ENCODE results near the gene KRTAP3-1.
"Not testable (repeated sequence)": the region's sequence is repeated elsewhere in the genome, so short reads cannot be mapped to it uniquely, and the experiment has no call there.

KRTAP3-1 gene

DNA sequence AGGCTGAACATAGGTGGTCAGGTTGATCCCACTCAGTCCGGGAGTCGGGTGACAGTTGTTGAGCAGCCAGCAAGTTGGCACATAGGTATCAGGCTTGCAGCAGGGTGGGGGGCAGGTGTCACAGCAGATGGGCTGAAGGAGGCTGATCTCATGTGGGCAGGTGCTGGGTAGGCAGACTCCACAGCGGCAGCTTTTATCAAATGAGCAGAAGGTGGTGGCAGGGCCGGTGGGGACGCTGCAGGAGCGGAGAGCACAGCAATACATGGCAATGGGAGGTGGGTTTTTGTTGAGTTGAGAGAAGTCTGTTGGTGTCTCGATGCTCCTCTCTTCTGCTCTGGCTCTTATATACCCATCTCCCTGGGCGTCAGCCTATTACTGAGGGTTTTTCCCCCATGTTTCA lies at the start of gene KRTAP3-1:
Gene KRTAP3-1, minus strand, starts transcription at position 318 of the 400 bp plus-strand sequence. Its CDS starts 54 bp downstream, at position 264.
- no peak for DNase-seq (ENCODE audit: low spot score)

DNA sequence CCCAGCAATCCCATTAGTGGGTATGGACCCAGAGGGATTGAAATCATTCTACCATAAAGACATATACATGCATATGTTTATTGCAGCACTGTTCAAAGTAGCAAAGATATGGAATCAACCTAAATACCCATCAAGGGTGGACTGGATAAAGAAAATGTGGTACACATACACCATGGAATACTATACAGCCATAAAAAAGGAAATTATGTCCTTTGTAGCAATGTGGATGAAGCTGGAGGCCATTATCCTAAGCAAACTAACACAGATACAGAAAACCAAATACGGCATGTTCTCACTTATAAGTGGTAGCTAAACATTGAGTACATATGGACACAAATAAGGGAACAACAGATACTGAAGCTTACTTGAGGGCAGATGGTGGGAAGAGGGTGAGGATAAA lies 48.6 kb upstream of the KRTAP3-1 start:
- DNase-seq (ENCODE audit: low spot score), result no peak

DNA sequence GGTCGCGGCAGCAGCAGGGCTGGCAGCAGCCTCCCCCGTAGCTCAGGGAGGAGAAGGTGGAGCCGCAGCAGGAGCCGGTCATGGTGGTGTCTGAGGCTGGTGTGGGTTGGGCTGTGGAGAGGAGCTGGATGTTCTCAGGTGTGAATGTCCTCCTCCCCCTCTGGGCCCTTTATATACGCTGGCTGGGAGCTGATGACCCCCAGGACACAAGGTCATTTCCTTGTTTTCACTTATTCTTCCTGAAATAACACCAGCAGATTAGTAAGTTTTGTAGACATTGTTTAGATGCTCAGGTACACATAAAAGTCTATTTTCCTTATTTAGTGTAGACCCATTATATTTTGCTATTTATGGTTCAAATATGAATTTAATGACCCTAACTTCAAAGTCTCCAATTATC lies 46.2 kb upstream of the KRTAP3-1 start, which contains the start of gene KRTAP2-2:
Gene KRTAP2-2, minus strand, starts transcription at position 101 of the 400 bp plus-strand sequence. Its CDS starts 19 bp downstream, at position 82.
- not testable (repeated sequence) for DNase-seq (ENCODE audit: low spot score)

DNA sequence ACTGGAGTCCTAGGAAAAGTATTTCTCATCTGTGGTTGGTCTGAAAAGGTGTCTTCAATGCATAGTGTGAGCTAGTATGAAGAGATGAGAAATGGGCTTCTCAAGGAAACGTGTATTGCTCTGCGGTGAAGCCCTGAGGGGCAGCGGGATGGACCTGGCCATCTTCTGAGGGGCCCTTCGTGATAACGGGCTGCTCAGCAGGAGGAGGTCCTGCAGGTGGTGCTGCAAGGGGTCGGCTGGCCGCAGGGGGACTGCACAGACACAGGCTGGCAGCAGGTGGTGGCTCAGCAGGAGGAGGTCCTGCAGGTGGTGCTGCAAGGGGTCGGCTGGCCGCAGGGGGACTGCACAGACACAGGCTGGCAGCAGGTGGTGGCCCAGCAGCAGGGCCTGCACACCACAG lies 45.6 kb upstream of the KRTAP3-1 start:
- not testable (repeated sequence) for DNase-seq (ENCODE audit: low spot score)

DNA sequence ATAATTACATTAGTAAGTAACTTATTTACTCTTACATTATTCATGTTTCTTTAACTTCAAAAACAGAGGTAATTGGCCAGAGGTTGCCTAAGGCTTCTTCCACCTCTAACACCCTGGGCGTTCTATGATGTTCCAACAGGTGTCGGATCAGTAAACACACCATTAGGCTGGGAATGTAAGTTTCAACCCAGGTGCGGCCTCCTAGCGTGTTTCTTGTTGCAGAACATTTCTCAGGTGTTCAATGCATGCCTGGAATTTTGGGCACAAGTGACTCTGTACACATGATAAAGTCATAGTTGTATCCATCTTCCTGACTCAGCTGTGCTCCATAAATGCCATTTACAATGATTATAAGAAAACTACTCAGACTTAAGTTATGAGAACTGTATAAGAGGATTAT lies 45.1 kb upstream of the KRTAP3-1 start:
- no peak for DNase-seq (ENCODE audit: low spot score)

DNA sequence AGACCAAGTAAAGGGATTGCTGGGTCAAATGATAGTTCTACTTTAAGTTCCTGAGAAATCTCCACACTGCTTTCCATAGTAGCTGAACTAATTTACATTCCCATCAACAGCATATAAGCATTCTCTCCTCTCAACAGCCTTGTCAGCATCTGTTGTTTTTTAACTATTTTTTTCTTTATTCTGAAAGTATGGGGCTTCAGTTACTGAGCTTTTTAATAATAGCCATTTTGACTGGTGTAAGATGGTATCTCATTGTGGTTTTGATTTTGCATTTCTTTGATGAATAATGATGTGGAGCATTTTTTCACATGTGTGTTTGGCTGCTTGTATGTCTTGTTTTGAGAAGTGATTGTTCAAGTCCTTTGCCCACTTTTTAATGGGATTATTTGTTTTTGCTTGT lies 43.6 kb upstream of the KRTAP3-1 start:
- DNase-seq (ENCODE audit: low spot score), result no peak

DNA sequence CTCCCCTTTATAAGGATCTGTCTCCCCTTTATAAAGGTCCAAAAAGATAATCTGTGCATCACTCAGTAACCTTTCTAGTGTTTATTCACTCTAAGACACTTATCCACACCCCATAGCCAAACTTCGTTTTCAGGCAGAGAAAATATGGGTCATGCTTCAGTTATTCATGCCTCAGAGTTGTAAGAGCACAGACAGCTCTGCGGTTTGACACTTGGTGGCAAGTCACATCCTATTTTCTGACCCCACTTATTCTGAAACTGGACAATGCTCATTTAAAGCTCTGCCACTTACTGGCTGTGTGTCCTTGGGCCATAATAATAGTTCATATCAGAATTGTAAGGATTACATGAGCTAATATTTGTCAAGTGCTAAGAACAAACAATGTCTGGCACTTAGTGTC lies 40.2 kb upstream of the KRTAP3-1 start:
- DNase-seq (ENCODE audit: low spot score), result no peak

DNA sequence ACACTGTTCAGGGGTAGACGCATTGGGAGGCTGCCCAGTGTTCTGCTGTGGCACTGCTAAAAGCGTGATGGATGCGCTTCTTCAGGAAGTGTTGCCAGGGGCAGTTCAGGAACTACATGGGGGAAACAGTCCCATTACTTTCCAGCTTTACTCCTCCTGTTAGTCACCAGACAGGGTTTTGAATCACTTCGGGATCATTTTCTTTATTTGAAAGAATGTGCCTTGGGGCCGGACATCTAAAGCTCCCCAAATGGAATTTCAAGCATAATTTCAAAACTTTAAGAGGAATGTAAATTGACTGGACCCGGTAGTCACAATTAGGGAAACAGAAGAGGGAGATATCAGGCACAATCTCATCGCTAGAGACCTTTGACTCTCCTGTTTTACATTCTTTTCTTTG lies 39.5 kb upstream of the KRTAP3-1 start:
- peak; percentile 21 for DNase-seq (ENCODE audit: low spot score)

DNA sequence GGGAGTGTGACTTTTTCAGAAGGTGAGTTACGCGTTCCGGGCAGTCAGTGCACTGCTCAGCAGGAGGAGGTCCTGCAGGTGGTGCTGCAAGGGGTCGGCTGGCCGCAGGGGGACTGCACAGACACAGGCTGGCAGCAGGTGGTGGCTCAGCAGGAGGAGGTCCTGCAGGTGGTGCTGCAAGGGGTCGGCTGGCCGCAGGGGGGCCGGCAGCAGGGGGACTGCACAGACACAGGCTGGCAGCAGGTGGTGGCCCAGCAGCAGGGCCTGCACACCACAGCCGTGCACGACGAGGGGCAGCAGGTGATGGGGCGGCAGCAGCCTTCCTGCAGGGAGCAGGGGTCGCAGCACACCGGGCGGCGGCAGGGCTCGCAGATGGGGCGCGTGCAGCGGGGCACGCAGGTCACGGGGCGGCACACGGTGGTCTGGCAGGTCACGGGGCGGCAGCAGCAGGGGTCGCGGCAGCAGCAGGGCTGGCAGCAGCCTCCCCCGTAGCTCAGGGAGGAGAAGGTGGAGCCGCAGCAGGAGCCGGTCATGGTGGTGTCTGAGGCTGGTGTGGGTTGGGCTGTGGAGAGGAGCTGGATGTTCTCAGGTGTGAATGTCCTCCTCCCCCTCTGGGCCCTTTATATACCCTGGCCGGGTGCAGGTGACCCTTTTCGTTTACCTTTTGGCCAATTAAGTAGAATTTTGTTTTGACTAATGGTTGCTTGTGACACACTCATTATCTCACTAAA lies 38.0 kb upstream of the KRTAP3-1 start, which contains the start of gene KRTAP2-1:
Gene KRTAP2-1, minus strand, starts transcription at position 582 of the 731 bp plus-strand sequence. Its CDS starts 49 bp downstream, at position 533.
- not testable (repeated sequence) for DNase-seq (ENCODE audit: low spot score)

DNA sequence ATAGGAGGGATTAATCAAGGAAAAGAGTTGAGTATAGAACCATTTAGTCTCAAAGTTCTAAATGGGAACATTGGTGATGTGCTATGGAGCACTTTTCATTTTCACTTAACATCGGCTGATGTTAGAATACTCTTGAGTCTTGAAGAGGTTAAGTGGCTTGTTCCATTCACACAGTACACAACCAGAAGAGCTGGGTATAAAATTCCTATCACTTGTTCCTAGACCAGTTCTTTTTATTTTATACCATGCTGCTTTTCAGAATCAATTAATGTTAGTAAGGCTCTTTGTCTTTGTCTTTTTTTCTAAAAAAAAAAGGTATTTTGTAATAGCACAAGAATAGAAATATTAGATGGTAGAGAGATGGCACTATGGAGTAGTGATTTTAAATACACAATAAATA lies 34.0 kb upstream of the KRTAP3-1 start:
- DNase-seq (ENCODE audit: low spot score), result no peak

DNA sequence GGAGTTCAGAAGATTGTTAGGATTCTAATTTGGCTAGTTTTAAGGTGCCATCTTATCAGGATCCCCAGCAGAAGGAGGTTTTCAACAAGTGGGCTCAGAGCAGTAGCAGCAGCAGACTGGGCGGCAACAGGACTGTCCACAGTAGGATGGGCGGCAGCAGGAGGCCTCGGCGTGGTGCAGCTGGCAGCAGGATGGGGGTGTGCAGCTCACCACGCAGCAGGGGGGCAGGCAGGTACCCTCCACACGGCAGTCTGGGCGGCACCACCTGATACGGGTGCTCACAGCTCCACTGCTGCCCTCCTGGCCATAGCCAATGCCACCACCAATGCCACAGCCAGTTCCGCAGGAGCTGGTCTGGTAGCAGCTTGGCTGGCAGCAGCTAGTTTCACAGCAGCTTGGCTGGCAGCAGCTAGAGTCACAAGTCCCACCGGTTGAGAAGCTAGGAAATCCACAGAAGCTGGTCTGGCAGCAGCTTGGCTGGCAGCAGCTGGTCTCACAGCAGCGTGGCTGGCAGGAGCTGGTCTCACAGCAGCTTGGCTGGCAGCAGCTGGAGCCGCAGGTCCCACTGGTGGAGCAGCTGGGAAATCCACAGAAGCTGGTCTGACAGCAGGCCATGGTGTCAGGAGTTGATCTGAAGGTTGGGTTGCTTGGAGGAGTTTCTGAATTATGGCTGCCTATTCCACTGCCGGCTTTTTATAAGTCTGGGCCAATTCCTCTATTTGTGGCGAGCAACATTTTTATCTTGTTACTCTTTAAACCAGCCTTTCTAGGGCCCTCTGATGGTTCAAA lies 32.0 kb upstream of the KRTAP3-1 start, which contains the start of gene KRTAP1-1:
Gene KRTAP1-1, minus strand, starts transcription at position 668 of the 789 bp plus-strand sequence. Its CDS starts 53 bp downstream, at position 615.
- DNase-seq (ENCODE audit: low spot score), result not testable (repeated sequence)

DNA sequence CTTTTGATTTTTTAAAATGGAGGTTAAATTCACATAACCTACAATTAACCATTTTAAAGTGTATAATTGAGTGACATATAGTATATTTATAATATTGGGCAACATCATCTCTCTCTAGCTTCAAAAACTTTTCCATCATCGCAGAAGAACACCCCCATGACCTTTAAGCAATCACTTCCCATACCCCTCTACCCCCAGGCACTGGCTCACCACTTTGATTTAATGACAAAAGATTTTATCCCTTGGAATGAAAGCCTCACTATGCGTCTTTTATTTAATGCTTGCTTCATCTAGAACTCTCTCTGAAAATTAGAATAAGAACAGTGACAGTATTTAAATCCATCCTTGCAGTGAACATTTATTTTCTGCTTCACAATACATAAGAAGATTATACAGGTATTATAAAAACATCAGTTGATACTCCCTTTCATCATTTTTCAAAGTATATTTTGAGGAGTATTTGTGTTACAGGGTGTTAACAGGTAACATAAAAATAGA lies 29.0 kb upstream of the KRTAP3-1 start:
- no peak for DNase-seq (ENCODE audit: low spot score)

DNA sequence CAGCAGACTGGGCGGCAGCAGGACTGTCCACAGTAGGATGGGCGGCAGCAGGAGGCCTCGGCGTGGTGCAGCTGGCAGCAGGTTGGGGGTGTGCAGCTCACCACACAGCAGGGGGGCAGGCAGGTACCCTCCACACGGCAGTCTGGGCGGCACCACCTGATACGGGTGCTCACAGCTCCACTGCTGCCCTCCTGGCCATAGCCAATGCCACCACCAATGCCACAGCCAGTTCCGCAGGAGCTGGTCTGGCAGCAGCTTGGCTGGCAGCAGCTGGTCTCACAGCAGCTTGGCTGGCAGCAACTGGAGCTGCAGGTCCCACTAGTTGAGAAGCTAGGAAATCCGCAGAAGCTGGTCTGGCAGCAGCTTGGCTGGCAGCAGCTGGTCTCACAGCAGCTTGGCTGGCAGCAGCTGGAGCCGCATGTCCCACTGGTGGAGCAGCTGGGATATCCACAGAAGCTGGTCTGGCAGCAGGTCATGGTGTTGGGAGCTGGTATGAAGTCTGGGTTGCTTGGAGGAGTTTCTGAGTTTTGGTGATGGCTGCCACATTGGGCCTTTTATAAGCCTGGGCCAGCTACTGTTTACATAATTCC lies 25.5 kb upstream of the KRTAP3-1 start, which contains the start of gene KRTAP1-3:
Gene KRTAP1-3, minus strand, starts transcription at position 529 of the 590 bp plus-strand sequence. Its CDS starts 53 bp downstream, at position 476.
- DNase-seq (ENCODE audit: low spot score), result not testable (repeated sequence)

DNA sequence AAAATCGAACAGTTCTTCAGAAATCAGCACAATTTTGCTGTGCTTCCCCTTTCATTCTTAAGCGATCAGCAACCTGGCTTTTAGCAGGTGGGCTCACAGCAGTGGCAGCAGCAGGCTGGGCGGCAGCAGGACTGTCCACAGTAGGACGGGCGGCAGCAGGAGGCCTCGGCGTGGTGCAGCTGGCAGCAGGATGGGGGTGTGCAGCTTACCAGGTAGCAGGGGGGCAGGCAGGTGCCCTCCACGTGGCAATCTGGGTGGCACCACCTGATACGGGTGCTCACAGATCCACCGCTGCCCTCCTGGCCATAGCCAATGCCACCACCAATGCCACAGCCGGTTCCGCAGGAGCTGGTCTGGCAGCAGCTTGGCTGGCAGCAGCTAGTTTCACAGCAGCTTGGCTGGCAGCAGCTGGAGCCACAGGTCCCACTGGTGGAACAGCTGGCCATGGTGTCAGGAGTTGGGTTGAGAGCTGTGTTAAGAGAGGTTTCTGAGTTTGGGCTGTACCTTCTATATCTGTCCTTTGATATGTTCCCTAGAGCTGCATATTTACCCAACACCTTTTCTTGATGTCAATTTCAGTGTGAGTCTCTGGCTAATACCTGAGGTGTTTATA lies 20.8 kb upstream of the KRTAP3-1 start, which contains the start of gene KRTAP1-4:
Gene KRTAP1-4, minus strand, starts transcription at position 563 of the 613 bp plus-strand sequence. Its CDS starts 117 bp downstream, at position 446.
- no peak for DNase-seq (ENCODE audit: low spot score)

DNA sequence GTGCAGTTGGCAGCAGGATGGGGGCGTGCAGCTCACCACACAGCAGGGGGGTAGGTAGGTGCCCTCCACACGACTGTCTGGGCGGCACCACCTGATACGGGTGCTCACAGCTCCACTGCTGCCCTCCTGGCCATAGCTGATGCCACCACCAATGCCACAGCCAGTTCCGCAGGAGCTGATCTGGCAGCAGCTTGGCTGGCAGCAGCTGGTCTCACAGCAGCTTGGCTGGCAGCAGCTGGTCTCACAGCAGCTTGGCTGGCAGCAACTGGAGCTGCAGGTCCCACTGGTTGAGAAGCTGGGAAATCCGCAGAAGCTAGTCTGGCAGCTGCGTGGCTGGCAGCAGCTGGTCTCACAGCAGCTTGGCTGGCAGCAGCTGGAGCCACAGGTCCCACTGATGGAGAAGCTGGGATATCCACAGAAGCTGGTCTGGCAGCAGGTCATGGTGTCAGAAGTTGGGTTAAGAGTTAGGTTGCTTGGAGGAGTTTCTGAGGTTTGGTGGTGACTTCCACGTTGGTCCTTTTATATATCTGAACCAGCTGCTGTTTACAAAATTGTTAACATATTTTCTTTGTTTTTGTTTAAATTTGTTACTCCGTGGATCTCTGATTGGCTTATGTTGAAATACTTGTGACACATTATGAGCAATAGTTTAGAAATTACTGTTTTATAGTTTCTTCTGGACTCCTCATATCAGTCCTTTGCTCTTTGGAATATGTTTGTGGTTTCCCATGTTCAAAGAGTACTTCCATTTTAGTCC lies 18.0 kb upstream of the KRTAP3-1 start, which contains the start of gene KRTAP1-5:
Gene KRTAP1-5, minus strand, starts transcription at position 494 of the 757 bp plus-strand sequence. Its CDS starts 53 bp downstream, at position 441.
- DNase-seq (ENCODE audit: low spot score), result no peak

DNA sequence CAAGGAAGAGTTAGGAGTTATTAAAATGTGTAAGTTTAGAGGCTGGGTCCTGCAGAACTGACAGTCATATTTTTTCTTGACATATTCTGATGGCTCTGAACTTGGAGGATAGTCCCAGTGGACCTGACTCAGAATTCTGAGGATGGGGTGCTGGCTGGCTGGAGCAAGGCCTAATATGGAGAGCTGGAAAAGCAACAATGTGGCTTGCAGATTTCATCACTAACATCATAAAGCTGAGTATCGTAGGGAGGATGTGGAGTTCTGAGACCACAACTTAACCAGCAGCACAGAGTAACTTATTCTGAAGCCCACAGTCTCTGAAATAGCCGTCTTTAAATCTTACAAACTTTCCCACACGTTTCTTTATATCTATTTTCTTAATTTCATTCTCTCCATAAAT lies 15.8 kb upstream of the KRTAP3-1 start:
- no peak for DNase-seq (ENCODE audit: low spot score)

DNA sequence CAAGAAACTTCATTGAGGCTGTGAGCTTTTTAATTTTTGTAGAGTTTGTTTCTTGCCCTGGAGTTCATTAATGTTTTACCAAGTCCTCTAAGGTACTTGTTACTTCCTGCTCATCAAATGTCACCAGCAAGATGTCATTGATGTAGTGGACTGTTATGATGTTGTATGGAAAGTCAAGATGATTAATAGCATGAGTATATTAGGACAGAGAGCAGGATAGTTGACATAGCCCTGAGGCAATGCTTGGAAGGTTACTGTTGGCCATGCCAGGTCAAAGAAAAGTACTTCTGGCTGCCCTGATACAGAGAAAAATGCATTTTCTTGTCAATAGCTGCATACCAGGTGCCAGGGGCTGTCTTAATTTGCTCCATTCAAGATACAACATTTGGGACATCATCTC lies 11.4 kb upstream of the KRTAP3-1 start:
- DNase-seq (ENCODE audit: low spot score), result no peak

DNA sequence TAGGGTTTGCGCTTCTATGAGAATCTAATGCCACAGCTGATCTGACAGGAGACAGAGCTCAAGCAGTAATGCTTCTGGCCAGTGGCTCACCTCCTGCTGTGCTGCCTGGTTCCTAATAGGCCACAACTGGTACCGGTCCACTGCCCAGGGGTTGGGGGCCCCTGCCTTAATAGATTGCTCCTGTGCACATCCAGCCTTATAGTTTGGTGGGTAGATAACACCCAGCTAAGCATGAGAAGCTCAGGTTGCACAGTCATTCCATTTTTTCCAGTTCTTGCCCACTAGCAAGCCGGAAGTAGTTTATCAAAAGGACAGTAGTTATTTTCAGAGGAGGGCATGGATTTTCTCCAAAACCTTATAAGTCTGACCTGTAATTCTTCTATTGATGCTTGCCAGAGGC lies 10.5 kb upstream of the KRTAP3-1 start:
- no peak for DNase-seq (ENCODE audit: low spot score)

DNA sequence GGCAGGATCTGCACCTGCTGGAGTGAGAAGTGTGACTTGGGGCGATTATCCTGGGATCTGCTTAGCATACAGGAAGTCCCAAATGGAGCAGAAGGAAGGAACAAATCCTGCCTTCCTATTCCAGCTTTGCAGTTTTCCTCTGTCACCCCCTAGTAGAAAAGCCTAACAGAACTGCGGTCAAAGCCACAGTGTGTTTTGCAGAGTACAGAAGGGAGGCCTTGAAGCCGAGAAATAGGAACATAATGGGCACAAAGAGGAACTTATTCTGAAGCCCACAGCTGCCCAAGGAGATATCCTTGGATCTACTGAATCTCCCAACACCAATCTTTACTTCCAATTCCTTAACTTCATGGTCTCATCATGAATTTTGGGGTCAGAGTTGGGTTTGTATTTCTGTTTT lies 9.6 kb upstream of the KRTAP3-1 start:
- no peak for DNase-seq (ENCODE audit: low spot score)

DNA sequence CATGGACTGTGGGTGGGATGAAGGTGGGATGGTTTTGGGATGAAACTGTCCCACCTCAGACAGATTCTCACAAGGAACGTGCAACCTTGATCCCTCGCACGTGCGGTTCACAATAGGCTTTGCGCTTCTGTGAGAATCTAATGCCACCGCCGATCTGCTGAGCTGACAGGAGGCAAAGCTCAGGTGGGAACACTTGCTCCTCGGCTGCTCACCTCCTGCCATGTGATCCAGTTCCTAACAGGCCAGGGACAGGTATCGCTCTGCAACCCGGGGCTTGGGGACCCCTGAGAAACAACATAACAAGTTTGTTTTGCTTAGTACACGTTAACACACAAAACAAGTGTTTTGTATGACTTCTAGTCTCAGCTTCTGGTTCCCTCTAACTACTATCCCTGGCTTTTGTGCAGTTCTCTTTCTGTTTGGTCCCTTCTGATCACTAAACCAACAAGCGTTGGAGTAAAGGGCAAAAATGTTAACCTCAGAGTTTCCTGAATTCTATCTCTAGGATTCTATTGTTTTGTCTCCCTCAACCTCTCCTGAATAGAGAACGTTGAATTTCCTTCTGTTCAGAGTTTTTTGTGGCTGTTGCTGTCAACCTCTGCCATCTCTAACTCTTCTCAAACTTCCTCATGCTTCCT lies 7.8 kb upstream of the KRTAP3-1 start:
- no peak for DNase-seq (ENCODE audit: low spot score)

Data from kidney capillary endothelial cell (primary cell).